ENCODE results near the gene HYAL3.
"Not testable (repeated sequence)": the region's sequence is repeated elsewhere in the genome, so short reads cannot be mapped to it uniquely, and the experiment has no call there.

The HYAL3 gene

DNA sequence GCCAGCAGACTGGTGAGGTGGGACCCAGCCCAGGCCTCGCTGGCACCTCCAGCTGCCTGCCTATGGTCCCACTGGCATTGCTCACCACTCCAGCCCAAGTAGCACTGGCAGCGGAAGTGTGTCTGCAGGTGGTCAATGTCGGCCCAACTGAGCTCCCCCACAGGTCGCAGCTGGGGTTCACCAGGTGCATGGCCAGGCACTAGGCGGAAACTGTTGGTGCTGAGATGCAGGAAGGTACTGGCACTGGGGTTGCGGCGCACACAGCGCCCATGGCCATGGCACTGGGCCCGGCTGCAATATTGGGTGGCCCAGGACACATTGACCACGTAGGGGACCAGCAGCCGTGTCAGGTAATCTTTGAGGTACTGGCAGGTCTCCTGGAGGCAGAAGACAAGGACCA lies 19.0 kb upstream of the HYAL3 start:
- Histone ChIP-seq H3K4me3 (ENCODE audit: low read depth, low read length) (no peak overlapping the region), H3K27ac (no peak overlapping the region), H3K4me2 (ENCODE audit: low read length) (no peak overlapping the region), H3K9me3 (ENCODE audit: control insufficient read depth, low read length) (no peaks in the 10 kb centered on the region), H3K36me3 (ENCODE audit: control insufficient read depth, insufficient read depth, low read length) (no peaks in the 10 kb centered on the region), H3K79me2 (peaks cover 7% of the 10 kb centered on the region), H3K9ac (no peak overlapping the region), H3K27me3 (ENCODE audit: control insufficient read depth, insufficient read depth, low read length) (no peaks in the 10 kb centered on the region), H2AFZ (no peak overlapping the region), H3K4me1 (peaks cover 33% of the 10 kb centered on the region)
- no peak for TF ChIP-seq CTCF (IDR thresholded peaks at IDR 0.05)

DNA sequence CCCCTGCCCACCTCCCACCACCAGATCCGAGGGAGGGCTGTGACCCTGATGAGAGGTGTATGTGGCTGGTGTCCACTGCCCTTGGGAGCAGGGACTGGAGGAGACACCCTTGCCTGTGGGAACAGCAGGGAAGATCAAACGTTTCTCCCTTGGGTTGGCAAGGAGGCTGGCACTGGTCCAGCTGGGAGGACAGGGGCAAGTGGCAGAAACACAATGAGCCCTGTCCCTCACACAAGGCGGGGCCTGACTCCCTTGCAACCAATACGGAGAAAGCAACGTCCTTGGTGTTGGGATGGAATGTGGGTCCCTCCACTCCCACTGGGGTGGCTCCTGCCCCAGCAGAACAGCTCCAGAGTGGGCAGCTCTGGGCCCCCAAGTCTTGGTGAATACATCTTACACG lies 18.1 kb upstream of the HYAL3 start:
- no peak for TF ChIP-seq CTCF (IDR thresholded peaks at IDR 0.05)
- no peak overlapping the region for H3K9ac ChIP-seq

GRCh38 chr3:50316657-50317242 lies 17.5 kb upstream of the HYAL3 start:
- Histone ChIP-seq H3K9me3 (ENCODE audit: control insufficient read depth, low read length) (no peaks in the 10 kb centered on the region), H3K4me1 (peaks cover 28% of the 10 kb centered on the region), H3K79me2 (peaks cover 7% of the 10 kb centered on the region), H3K4me3 (ENCODE audit: low read depth, low read length) (no peak overlapping the region), H3K36me3 (ENCODE audit: control insufficient read depth, insufficient read depth, low read length) (no peaks in the 10 kb centered on the region), H3K27ac (peak overlapping the region; percentile 51), H3K9ac (no peak overlapping the region), H3K4me2 (ENCODE audit: low read length) (no peak overlapping the region), H3K27me3 (ENCODE audit: control insufficient read depth, insufficient read depth, low read length) (no peaks in the 10 kb centered on the region), H2AFZ (no peak overlapping the region)
- TF ChIP-seq CTCF (IDR thresholded peaks at IDR 0.05): no peak

More for the DNA sequence above, 18.1 kb upstream of the HYAL3 start:
- Histone ChIP-seq H3K36me3 (ENCODE audit: control insufficient read depth, insufficient read depth, low read length) (no peaks in the 10 kb centered on the region), H3K4me1 (peaks cover 33% of the 10 kb centered on the region), H3K9me3 (ENCODE audit: control insufficient read depth, low read length) (no peaks in the 10 kb centered on the region), H3K4me3 (ENCODE audit: low read depth, low read length) (no peak overlapping the region), H3K27ac (peak overlapping the region; percentile 51), H3K27me3 (ENCODE audit: control insufficient read depth, insufficient read depth, low read length) (no peaks in the 10 kb centered on the region), H3K79me2 (peaks cover 7% of the 10 kb centered on the region), H3K4me2 (ENCODE audit: low read length) (no peak overlapping the region), H2AFZ (no peak overlapping the region)

GRCh38 chr3:50314816-50315215 lies 15.6 kb upstream of the HYAL3 start:
- peaks cover 7% of the 10 kb centered on the region for H3K79me2 ChIP-seq
- no peaks in the 10 kb centered on the region for H3K9me3 ChIP-seq (ENCODE audit: control insufficient read depth, low read length)
- no peaks in the 10 kb centered on the region for H3K27me3 ChIP-seq (ENCODE audit: control insufficient read depth, insufficient read depth, low read length)
- H3K4me1 ChIP-seq: peaks cover 22% of the 10 kb centered on the region
- no peak for TF ChIP-seq CTCF (IDR thresholded peaks at IDR 0.05)
- H3K9ac ChIP-seq: no peak overlapping the region
- H3K4me2 ChIP-seq (ENCODE audit: low read length): no peak overlapping the region
- no peak overlapping the region for H3K4me3 ChIP-seq (ENCODE audit: low read depth, low read length)
- H2AFZ ChIP-seq: no peak overlapping the region
- no peak overlapping the region for H3K27ac ChIP-seq
- no peaks in the 10 kb centered on the region for H3K36me3 ChIP-seq (ENCODE audit: control insufficient read depth, insufficient read depth, low read length)

- no peaks in the 10 kb centered on the region for H3K27me3 ChIP-seq (ENCODE audit: control insufficient read depth, insufficient read depth, low read length)
- H3K4me3 ChIP-seq (ENCODE audit: low read depth, low read length): no peak overlapping the region
- peaks cover 20% of the 10 kb centered on the region for H3K4me1 ChIP-seq
- peak overlapping the region; percentile 37 for H3K27ac ChIP-seq
- H3K79me2 ChIP-seq: peaks cover 6% of the 10 kb centered on the region
- no peak overlapping the region for H2AFZ ChIP-seq
- H3K4me2 ChIP-seq (ENCODE audit: low read length): no peak overlapping the region
- TF ChIP-seq CTCF (IDR thresholded peaks at IDR 0.05): no peak
- no peak overlapping the region for H3K9ac ChIP-seq
- H3K9me3 ChIP-seq (ENCODE audit: control insufficient read depth, low read length): no peaks in the 10 kb centered on the region
- H3K36me3 ChIP-seq (ENCODE audit: control insufficient read depth, insufficient read depth, low read length): no peaks in the 10 kb centered on the region
These were observed 15.1 kb upstream of the HYAL3 start for GRCh38 chr3:50314342-50314741.

GRCh38 chr3:50312041-50312440 lies 12.8 kb upstream of the HYAL3 start:
- not testable (repeated sequence) for H3K9ac ChIP-seq; H3K4me2 ChIP-seq (ENCODE audit: low read length); H3K27me3 ChIP-seq (ENCODE audit: control insufficient read depth, insufficient read depth, low read length); H3K27ac ChIP-seq; H3K36me3 ChIP-seq (ENCODE audit: control insufficient read depth, insufficient read depth, low read length); H2AFZ ChIP-seq; H3K79me2 ChIP-seq; H3K4me3 ChIP-seq (ENCODE audit: low read depth, low read length); H3K9me3 ChIP-seq (ENCODE audit: control insufficient read depth, low read length)
- H3K4me1 ChIP-seq: peaks cover 14% of the 10 kb centered on the region

All from parathyroid adenoma (tissue), 2 donors.